OCI-LY1 (cell line): ENCODE measurements around the gene PRSS50.

Experiments used
- H2AFZ ChIP-seq: fragments of 200-600 bp; sonication (generic), shearing (Covaris generic); 2 replicates; pipeline ENCODE4 v1.6.0; 2014; ENCODE audit warnings: antibody characterized with exemption, mild to moderate bottlenecking, low read length
- H3F3A ChIP-seq: fragments of 200-600 bp; sonication (generic), shearing (Covaris generic); 2 replicates; pipeline ENCODE4 v1.6.0; 2014; ENCODE audit warnings: mild to moderate bottlenecking, antibody characterized with exemption, low read length, moderate library complexity; ENCODE audit not compliant: insufficient read depth
- H3K27ac ChIP-seq: fragments of 200-600 bp; sonication (generic); 2 replicates; pipeline ENCODE4 v1.5.1; 2014; ENCODE audit warnings: low read length, mixed run types, mild to moderate bottlenecking, low read depth; ENCODE audit not compliant: poor library complexity, severe bottlenecking
- H3K27me3 ChIP-seq: fragments of 200-600 bp; sonication (generic); 2 replicates; pipeline ENCODE4 v1.6.0; 2014; ENCODE audit warnings: antibody characterized with exemption, mild to moderate bottlenecking, low read length, moderate library complexity; ENCODE audit not compliant: insufficient read depth
- H3K36me3 ChIP-seq: fragments of 200-600 bp; sonication (generic); 2 replicates; pipeline ENCODE4 v1.6.1; 2014; ENCODE audit warnings: mild to moderate bottlenecking, antibody characterized with exemption, low read length, moderate library complexity, mixed read lengths; ENCODE audit not compliant: insufficient read depth
- H3K4me1 ChIP-seq: fragments of 200-600 bp; sonication (generic); 2 replicates; pipeline ENCODE4 v1.5.1; 2014; ENCODE audit warnings: mild to moderate bottlenecking, low read length, moderate library complexity; ENCODE audit not compliant: insufficient read depth, severe bottlenecking
- H3K4me2 ChIP-seq: fragments of 200-600 bp; sonication (generic), shearing (Covaris generic); 2 replicates; pipeline ENCODE4 v1.6.1; 2014; ENCODE audit warnings: low read length
- H3K4me3 ChIP-seq: fragments of 200-600 bp; sonication (generic); 2 replicates; pipeline ENCODE4 v1.5.1; 2014; ENCODE audit warnings: low read length, low read depth, mild to moderate bottlenecking, mixed read lengths; ENCODE audit not compliant: poor library complexity, severe bottlenecking
- H3K79me2 ChIP-seq: fragments of 200-600 bp; shearing (Covaris generic); 2 replicates; pipeline ENCODE4 v1.6.1; 2016; ENCODE audit warnings: mixed run types, low read length, mixed read lengths; ENCODE audit not compliant: insufficient read depth
- H3K9ac ChIP-seq: fragments of 200-600 bp; sonication (generic), shearing (Covaris generic); 2 replicates; pipeline ENCODE4 v1.6.1; 2014; ENCODE audit warnings: mild to moderate bottlenecking, low read length, mixed read lengths
- H3K9me2 ChIP-seq: fragments of 200-600 bp; sonication (generic), shearing (Covaris generic); 2 replicates; pipeline ENCODE4 v1.6.1; 2014; ENCODE audit warnings: low read depth, mild to moderate bottlenecking, low read length, mixed read lengths
- H3K9me3 ChIP-seq: fragments of 200-600 bp; shearing (Covaris generic); 2 replicates; pipeline ENCODE4 v1.6.1; 2014; ENCODE audit warnings: low read length, mixed read lengths
- H4K20me1 ChIP-seq: fragments of 200-600 bp; sonication (generic), shearing (Covaris generic); 2 replicates; pipeline ENCODE4 v1.6.0; 2016; ENCODE audit warnings: mild to moderate bottlenecking, low read length; ENCODE audit not compliant: insufficient read depth
- EZH2 ChIP-seq: fragments of 200-600 bp; sonication (generic), shearing (Covaris generic); IDR thresholded peaks from 2 replicates; pipeline ENCODE4 v1.8.0; 2017; ENCODE audit warnings: borderline replicate concordance, mixed run types, mild to moderate bottlenecking, antibody characterized with exemption, low read length, moderate library complexity, mixed read lengths
- TF ChIP-seq, protein P1 (sequence below): fragments of 200-600 bp; sonication (generic), shearing (Covaris generic); IDR thresholded peaks from 2 replicates; pipeline ENCODE4 v1.5.1; 2017; ENCODE audit warnings: mild to moderate bottlenecking, antibody characterized with exemption, low read length, moderate library complexity, mixed read lengths

The PRSS50 gene

DNA sequence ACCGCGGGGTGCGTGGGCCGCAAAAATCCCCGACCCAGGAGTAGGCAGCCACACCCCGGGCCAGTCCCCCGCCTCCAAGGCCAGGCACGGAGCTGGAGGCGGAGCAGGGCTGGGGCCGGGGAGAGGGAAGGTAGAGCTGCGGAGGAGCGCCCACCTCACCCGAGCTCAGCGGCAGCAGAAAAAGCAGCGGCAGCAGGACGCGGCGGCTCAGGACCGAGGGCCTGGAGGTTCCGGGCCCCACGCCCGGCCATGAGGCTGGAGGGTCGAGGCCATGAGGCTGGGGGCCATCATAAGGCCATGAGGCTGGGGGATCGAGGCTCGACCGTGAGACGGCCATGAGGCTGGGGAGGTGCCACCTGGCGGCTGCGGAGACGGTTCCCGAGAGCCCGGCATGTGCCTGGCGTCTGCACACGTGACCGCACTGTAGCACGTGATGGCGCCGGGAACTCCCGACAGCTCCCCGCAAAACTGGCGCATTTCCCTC is 32.9 kb upstream of the PRSS50 start:
- Histone ChIP-seq H3K27me3 (peaks cover 6% of the 10 kb centered on the region; the same call in 1 of the 2 replicates), H3K36me3 (no peaks in the 10 kb centered on the region), H3K79me2 (no peaks in the 10 kb centered on the region), H3K4me2 (no peak overlapping the region), H3K9ac (no peak overlapping the region), H2AFZ (no peak overlapping the region), H3F3A (no peaks in the 10 kb centered on the region), H3K4me3 (no peak overlapping the region), H3K27ac (no peak overlapping the region), H3K4me1 (no peaks in the 10 kb centered on the region), H3K9me3 (no peaks in the 10 kb centered on the region), H3K9me2 (no peaks in the 10 kb centered on the region), H4K20me1 (no peaks in the 10 kb centered on the region)
- TF ChIP-seq EZH2: no peak
- TF ChIP-seq, protein P1, sequence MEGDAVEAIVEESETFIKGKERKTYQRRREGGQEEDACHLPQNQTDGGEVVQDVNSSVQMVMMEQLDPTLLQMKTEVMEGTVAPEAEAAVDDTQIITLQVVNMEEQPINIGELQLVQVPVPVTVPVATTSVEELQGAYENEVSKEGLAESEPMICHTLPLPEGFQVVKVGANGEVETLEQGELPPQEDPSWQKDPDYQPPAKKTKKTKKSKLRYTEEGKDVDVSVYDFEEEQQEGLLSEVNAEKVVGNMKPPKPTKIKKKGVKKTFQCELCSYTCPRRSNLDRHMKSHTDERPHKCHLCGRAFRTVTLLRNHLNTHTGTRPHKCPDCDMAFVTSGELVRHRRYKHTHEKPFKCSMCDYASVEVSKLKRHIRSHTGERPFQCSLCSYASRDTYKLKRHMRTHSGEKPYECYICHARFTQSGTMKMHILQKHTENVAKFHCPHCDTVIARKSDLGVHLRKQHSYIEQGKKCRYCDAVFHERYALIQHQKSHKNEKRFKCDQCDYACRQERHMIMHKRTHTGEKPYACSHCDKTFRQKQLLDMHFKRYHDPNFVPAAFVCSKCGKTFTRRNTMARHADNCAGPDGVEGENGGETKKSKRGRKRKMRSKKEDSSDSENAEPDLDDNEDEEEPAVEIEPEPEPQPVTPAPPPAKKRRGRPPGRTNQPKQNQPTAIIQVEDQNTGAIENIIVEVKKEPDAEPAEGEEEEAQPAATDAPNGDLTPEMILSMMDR: no peak

DNA sequence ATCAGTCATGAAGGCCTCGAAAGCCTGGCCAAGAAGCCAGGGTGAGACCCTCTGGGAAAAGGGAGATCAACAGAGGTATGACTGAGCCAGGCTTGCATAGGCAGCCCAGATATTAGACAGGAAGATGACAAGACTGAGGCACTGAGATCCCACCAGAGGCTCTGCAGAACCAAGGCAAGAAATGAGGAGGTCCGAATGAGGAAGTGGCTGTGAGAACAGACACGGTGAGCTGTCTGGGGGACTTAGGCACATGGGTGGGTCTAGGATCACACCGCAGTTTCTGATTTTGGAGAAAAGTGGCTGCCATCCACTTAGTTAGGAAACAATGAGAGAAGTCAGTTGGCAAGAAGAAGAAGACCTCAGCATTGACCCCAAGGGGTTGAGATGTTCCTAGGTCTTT is 31.5 kb upstream of the PRSS50 start:
- TF ChIP-seq, protein P1: no peak
- no peak for TF ChIP-seq EZH2
- H3K27me3 ChIP-seq: peaks cover 6% of the 10 kb centered on the region; the same call in 1 of the 2 replicates
- no peaks in the 10 kb centered on the region for H3K9me2 ChIP-seq
- H3K36me3 ChIP-seq: no peaks in the 10 kb centered on the region
- H3K4me1 ChIP-seq: no peaks in the 10 kb centered on the region
- no peak overlapping the region for H3K27ac ChIP-seq
- no peaks in the 10 kb centered on the region for H3K79me2 ChIP-seq
- no peak overlapping the region for H3K4me3 ChIP-seq
- H2AFZ ChIP-seq: no peak overlapping the region
- H3F3A ChIP-seq: no peaks in the 10 kb centered on the region
- no peaks in the 10 kb centered on the region for H4K20me1 ChIP-seq
- H3K9me3 ChIP-seq: no peaks in the 10 kb centered on the region
- no peak overlapping the region for H3K4me2 ChIP-seq
- no peak overlapping the region for H3K9ac ChIP-seq

DNA sequence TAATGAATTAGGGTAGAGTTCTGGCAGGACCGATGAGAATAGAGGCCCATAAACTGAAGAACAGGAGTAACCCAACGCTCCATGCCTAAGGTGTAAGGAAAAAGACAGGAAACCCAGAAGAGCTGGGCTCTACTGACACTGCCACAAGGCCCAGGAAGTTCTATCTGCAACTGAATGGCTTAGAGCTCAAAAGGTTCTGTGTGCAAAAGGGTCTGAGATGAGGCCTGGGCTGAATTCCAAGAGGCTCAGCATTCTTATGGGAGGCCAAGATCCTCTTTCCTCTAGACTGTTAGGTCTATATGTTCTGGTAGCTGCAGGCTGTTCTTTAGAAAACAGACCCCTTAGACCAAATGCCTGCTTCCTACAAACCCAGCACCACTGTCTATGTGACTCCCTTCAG is 30.5 kb upstream of the PRSS50 start:
- H3K27me3 ChIP-seq: peaks cover 6% of the 10 kb centered on the region; the same call in 1 of the 2 replicates
- H3K4me1 ChIP-seq: no peaks in the 10 kb centered on the region
- no peak overlapping the region for H3K9ac ChIP-seq
- H3K79me2 ChIP-seq: no peaks in the 10 kb centered on the region
- no peaks in the 10 kb centered on the region for H3K9me2 ChIP-seq
- H3K4me3 ChIP-seq: no peak overlapping the region
- TF ChIP-seq, protein P1: no peak
- TF ChIP-seq EZH2: no peak
- no peaks in the 10 kb centered on the region for H3K9me3 ChIP-seq
- H4K20me1 ChIP-seq: no peaks in the 10 kb centered on the region
- H3K27ac ChIP-seq: no peak overlapping the region
- no peak overlapping the region for H3K4me2 ChIP-seq
- H3F3A ChIP-seq: no peaks in the 10 kb centered on the region
- H2AFZ ChIP-seq: no peak overlapping the region
- no peaks in the 10 kb centered on the region for H3K36me3 ChIP-seq
